HCT116 (cell line): Measurements from ENCODE around the gene CAP1. TPM values are rescaled to one million over a fixed set of nuclear protein-coding genes. Genes with fewer than 3 reads are reported as not detected.

Experiments used
- ATAC-seq: fragments of 200-7000 bp; cut with Tn5 transposase; 2 replicates; pipeline ENCODE4 v1.9.1; 2020; ENCODE audit warnings: mild to moderate bottlenecking, moderate library complexity
- BruUV-seq: library from RNA; stranded (reverse); fragments of 400-500 nt; replicated peaks from 2 replicates; lab custom pipeline; 2021; lab: Mats Ljungman, UMichigan
- CTCF ChIA-PET: fragments of 300-600 bp; sonication (Branson Sonifier 250); formaldehyde crosslinking; loops from one replicate; lab custom pipeline; 2021; ENCODE audit warnings: antibody characterized with exemption; lab: Charles Lee
- POLR2A ChIA-PET: fragments of 300-600, 350-600 bp; sonication (Branson Sonifier 250); formaldehyde crosslinking; loops from one replicate; lab custom pipeline; 2021; ENCODE audit warnings: antibody characterized with exemption; lab: Charles Lee
- RAD21 ChIA-PET, 2 experiments: fragments of 300-600 bp; sonication (Branson Sonifier 250); formaldehyde crosslinking; loops; one replicate each; lab custom pipeline; 2023; ENCODE audit warnings: low total read pairs in 2 of 2; ENCODE audit not compliant: uncharacterized antibody in 2 of 2, unreplicated experiment in 2 of 2, low non-redundant PET in 1 of 2; lab: Charles Lee
- DNase-seq: peaks from one replicate; pipeline ENCODE4 v3.0.0-alpha.2; 2010; ENCODE audit warnings: low read depth, low spot score
- H2AFZ ChIP-seq: fragments of 200-600 bp; shearing (Covaris generic), sonication (generic); 2 replicates; pipeline ENCODE4 v1.6.1; 2017; ENCODE audit warnings: low read depth, mixed run types, mixed read lengths, antibody characterized with exemption, low read length; ENCODE audit not compliant: poor library complexity, severe bottlenecking
- H3K27ac ChIP-seq: 2 replicates; pipeline ENCODE4 v1.5.1; 2012; ENCODE audit warnings: low read depth, low read length
- H3K27me3 ChIP-seq: fragments of 200-600 bp; sonication (generic); 2 replicates; pipeline ENCODE4 v1.6.1; 2016; ENCODE audit warnings: mixed run types, low read length, mixed read lengths; ENCODE audit not compliant: insufficient read depth
- H3K36me3 ChIP-seq, 2 experiments: fragments of 200-500 bp in 1 of 2; fragments of 200-600 bp in 1 of 2; sonication (Bioruptor generic) in 1 of 2; sonication (generic) in 1 of 2; 2 replicates each; pipeline versions ENCODE4 v1.5.1 to v1.6.1; 2014 to 2016; ENCODE audit warnings: low read length in 2 of 2, inconsistent platforms in 1 of 2, mixed read lengths in 1 of 2, mixed run types in 1 of 2; ENCODE audit not compliant: insufficient read depth in 2 of 2, control insufficient read depth in 1 of 2
- H3K4me1 ChIP-seq, 2 experiments: fragments of 200-600 bp in 1 of 2; sonication (generic) in 1 of 2; 2 replicates each; pipeline versions ENCODE4 v1.5.1 to v1.6.1; 2012 to 2017; ENCODE audit warnings: low read length in 2 of 2, inconsistent platforms in 1 of 2, mild to moderate bottlenecking in 1 of 2, mixed read lengths in 1 of 2, mixed run types in 1 of 2, moderate library complexity in 1 of 2; ENCODE audit not compliant: insufficient read depth in 2 of 2, control insufficient read depth in 1 of 2
- H3K4me2 ChIP-seq: fragments of 200-600 bp; sonication (generic); 2 replicates; pipeline ENCODE4 v1.6.1; 2017; ENCODE audit warnings: mixed run types, low read length, mixed read lengths
- H3K4me3 ChIP-seq, 2 experiments: fragments of 200-600 bp in 1 of 2; sonication (generic) in 1 of 2; replicated peaks in 1 of 2; 2 replicates each; pipeline ENCODE4 v1.5.1; 2011 to 2016; ENCODE audit warnings: low read length in 2 of 2, control low read depth in 1 of 2, low read depth in 1 of 2, mild to moderate bottlenecking in 1 of 2, mixed read lengths in 1 of 2, mixed run types in 1 of 2
- H3K79me2 ChIP-seq: fragments of 200-600 bp; sonication (generic); 2 replicates; pipeline ENCODE4 v1.6.1; 2017; ENCODE audit warnings: mild to moderate bottlenecking, mixed run types, low read length, moderate library complexity, mixed read lengths; ENCODE audit not compliant: insufficient read depth
- H3K9ac ChIP-seq: fragments of 200-600 bp; sonication (generic); 2 replicates; pipeline ENCODE4 v1.6.1; 2016; ENCODE audit warnings: low read length, mixed read lengths
- H3K9me2 ChIP-seq: fragments of 200-600 bp; sonication (generic), shearing (Covaris generic); 2 replicates; pipeline ENCODE4 v1.6.1; 2017; ENCODE audit warnings: mixed run types, mild to moderate bottlenecking, moderate library complexity; ENCODE audit not compliant: insufficient read depth
- H3K9me3 ChIP-seq, 2 experiments: fragments of 200-500 bp in 1 of 2; fragments of 200-600 bp in 1 of 2; sonication (Bioruptor generic) in 1 of 2; sonication (generic) in 1 of 2; 2 replicates each; pipeline ENCODE4 v1.6.1; 2014 to 2017; ENCODE audit warnings: low read length in 2 of 2, mixed read lengths in 2 of 2, inconsistent platforms in 1 of 2, low read depth in 1 of 2, mild to moderate bottlenecking in 1 of 2, mixed run types in 1 of 2, moderate library complexity in 1 of 2; ENCODE audit not compliant: control insufficient read depth in 1 of 2, insufficient read depth in 1 of 2
- H4K20me1 ChIP-seq: fragments of 200-600 bp; sonication (generic), shearing (Covaris generic); 2 replicates; pipeline ENCODE4 v1.6.1; 2017; ENCODE audit warnings: mixed run types, mild to moderate bottlenecking, moderate library complexity; ENCODE audit not compliant: insufficient read depth
- CBX3 ChIP-seq: IDR thresholded peaks from 2 replicates; pipeline ENCODE4 v1.6.1; 2012; ENCODE audit warnings: low read depth
- CEBPB ChIP-seq: IDR thresholded peaks from 2 replicates; pipeline ENCODE4 v1.6.1; 2012; ENCODE audit warnings: low read depth
- CTCF ChIP-seq, 3 experiments: fragments of 200-600 bp in 1 of 3; sonication (generic) in 1 of 3; IDR thresholded peaks in 2 of 3; conservative IDR thresholded peaks in 1 of 3; 2 replicates each; pipeline ENCODE4 v1.5.1; 2012 to 2017; ENCODE audit warnings: low read depth in 2 of 3, low read length in 2 of 3, antibody characterized with exemption in 1 of 3, borderline replicate concordance in 1 of 3, control low read depth in 1 of 3, mild to moderate bottlenecking in 1 of 3, mixed read lengths in 1 of 3, mixed run types in 1 of 3, moderate library complexity in 1 of 3; ENCODE audit not compliant: insufficient read depth in 1 of 3
- ELF1 ChIP-seq: IDR thresholded peaks from 2 replicates; pipeline ENCODE4 v1.6.1; 2012; ENCODE audit warnings: low read depth, borderline replicate concordance
- EZH2 ChIP-seq: fragments of 200-600 bp; sonication (generic); IDR thresholded peaks from 2 replicates; pipeline ENCODE4 v1.6.1; 2017; ENCODE audit warnings: antibody characterized with exemption, mixed run types
- EZH2phosphoT487 ChIP-seq: fragments of 200-600 bp; IDR thresholded peaks from 2 replicates; pipeline ENCODE4 v1.6.1; 2018; ENCODE audit warnings: antibody characterized with exemption, borderline replicate concordance
- FOSL1 ChIP-seq: IDR thresholded peaks from 2 replicates; pipeline ENCODE4 v1.6.1; 2012; ENCODE audit warnings: low read depth
- JUND ChIP-seq: IDR thresholded peaks from 2 replicates; pipeline ENCODE4 v1.6.1; 2012
- POLR2A ChIP-seq: IDR thresholded peaks from 2 replicates; pipeline ENCODE4 v1.7.0; 2011; ENCODE audit warnings: borderline replicate concordance; ENCODE audit not compliant: insufficient read depth, insufficient read length; ENCODE audit errors: extremely low read depth
- POLR2AphosphoS5 ChIP-seq: IDR thresholded peaks from 2 replicates; pipeline ENCODE4 v1.6.1; 2011; ENCODE audit warnings: mild to moderate bottlenecking, low read depth, low read length, moderate library complexity
- SP1 ChIP-seq: IDR thresholded peaks from 2 replicates; pipeline ENCODE4 v1.6.1; 2012; ENCODE audit warnings: low read depth
- SRF ChIP-seq: IDR thresholded peaks from 2 replicates; pipeline ENCODE4 v1.6.1; 2012; ENCODE audit warnings: low read depth
- ZBTB33 ChIP-seq: IDR thresholded peaks from 2 replicates; pipeline ENCODE4 v1.6.1; 2011; ENCODE audit warnings: mild to moderate bottlenecking, low read length, moderate library complexity; ENCODE audit not compliant: insufficient replicate concordance; ENCODE audit errors: extremely low read depth
- ZFX ChIP-seq: fragments of 450-650 bp; IDR thresholded peaks from 2 replicates; pipeline ENCODE4 v1.6.1; 2017
- ZNF274 ChIP-seq: fragments of 200-500 bp; sonication (Bioruptor generic); IDR thresholded peaks from 2 replicates; pipeline ENCODE4 v1.6.1; 2014; ENCODE audit warnings: mild to moderate bottlenecking, low read depth, low read length, inconsistent platforms
- intact Hi-C: fragments of 100-400 bp; cut with micrococcal nuclease; formaldehyde crosslinking; loops from 2 replicates; pipeline ENCODE4 v1.10.0; 2022
- total RNA-seq: library from RNA; stranded (reverse); gene quantifications from one replicate; pipeline ENCODE4 v1.2.1, GENCODE V29; 2021; ENCODE audit not compliant: unreplicated experiment

CAP1 gene
- total RNA-seq, 1 experiment from 2014 or later, result 274 TPM

GRCh38 chr1:40014812-40015594, 25.5 kb upstream of the CAP1 start:
- peaks cover 0 to 6% of the 10 kb centered on the region in 2 experiments; a peak in 1 of 4 replicates for H3K4me1 ChIP-seq
- DNase-seq (no peak), ATAC-seq (peak; percentile 55; the same call in 1 of the 2 replicates)
- H3K27me3 ChIP-seq, result no peaks in the 10 kb centered on the region
- H3K9me2 ChIP-seq, result no peaks in the 10 kb centered on the region
- no peak overlapping the region for H3K4me3 ChIP-seq
- no TSS peak for BruUV-seq
- POLR2A ChIA-PET, result no interaction called here
- no peak for TF ChIP-seq CEBPB
- TF ChIP-seq JUND, result peak; percentile 14; the same call in 1 of the 2 replicates
- no peak for TF ChIP-seq SRF
- peak; percentile 44 for TF ChIP-seq FOSL1
- CTCF ChIA-PET, result interaction anchor here (0.7 to 1.8 kb wide), 3 partner anchors 17 to 116 kb away, joined by 3 to 4 read pairs (median 3); no protein-coding TSS in a partner anchor
- RAD21 ChIA-PET, result no interaction called here
- no peaks in the 10 kb centered on the region for H3K9me3 ChIP-seq
- no peaks in the 10 kb centered on the region for H3K79me2 ChIP-seq
- H4K20me1 ChIP-seq, result no peaks in the 10 kb centered on the region
- no peak overlapping the region for H3K27ac ChIP-seq
- H3K4me2 ChIP-seq, result peak overlapping the region; percentile 0; the same call in 1 of the 2 replicates
- intact Hi-C loops, result no loop called here
- peak overlapping the region; percentile 83 for H2AFZ ChIP-seq
- H3K9ac ChIP-seq, result no peak overlapping the region
- H3K36me3 ChIP-seq, result no peaks in the 10 kb centered on the region

- no peaks in the 10 kb centered on the region for H4K20me1 ChIP-seq
- ChIA-PET POLR2A (no interaction called here), CTCF (interaction anchor here (1.3 kb wide), 1 partner anchor 14 kb away, joined by 3 read pairs; no protein-coding TSS in a partner anchor), RAD21 (no interaction called here)
- DNase-seq, result no peak
- BruUV-seq, result no TSS peak
- H3K4me1 ChIP-seq, result peaks cover 0 to 6% of the 10 kb centered on the region in 2 experiments; a peak in 1 of 4 replicates
- no peaks in the 10 kb centered on the region for H3K79me2 ChIP-seq
- intact Hi-C loops, result no loop called here
- no peaks in the 10 kb centered on the region for H3K27me3 ChIP-seq
- no peaks in the 10 kb centered on the region for H3K36me3 ChIP-seq
- H3K9me2 ChIP-seq, result no peaks in the 10 kb centered on the region
- H3K4me2 ChIP-seq, result no peak overlapping the region
- no peak overlapping the region for H3K4me3 ChIP-seq
- no peaks in the 10 kb centered on the region; a peak in 1 of 4 replicates for H3K9me3 ChIP-seq
- no peak overlapping the region for H2AFZ ChIP-seq
- no peak overlapping the region for H3K9ac ChIP-seq
- H3K27ac ChIP-seq, result no peak overlapping the region
- 0 out of 2 replicates have a peak, but pooled peaks have one; percentile 40 for ATAC-seq
- TF ChIP-seq ZBTB33 (no peak), CBX3 (no peak), ZNF274 (no peak), POLR2A (no peak), CEBPB (no peak), POLR2AphosphoS5 (no peak), CTCF (IDR thresholded peaks at IDR 0.05 in 2 of 3, conservative IDR thresholded peaks at IDR 0.05 in 1 of 3; ENCODE audit: borderline replicate concordance in 1 of 3, insufficient read depth in 1 of 3, low read depth in 2 of 3, low read length in 2 of 3) (no peak), EZH2 (no peak), FOSL1 (no peak), EZH2phosphoT487 (no peak), SP1 (no peak), ELF1 (no peak), ZFX (no peak), JUND (no peak)
Measured at GRCh38 chr1:40017951-40018575, 22.5 kb upstream of the CAP1 start.
